RWPE2 (cell line): Measurements from ENCODE around the gene CYB561.

ENCODE experiments used
- ATAC-seq: fragments of 200-7000 bp; cut with Tn5 transposase; 3 replicates; pipeline ENCODE4 v1.9.1; 2021; ENCODE audit warnings: low read depth
- DNase-seq: peaks from one replicate; pipeline ENCODE4 v3.0.0-alpha.2; 2020; ENCODE audit warnings: low spot score
- H3K27ac ChIP-seq: fragments of 450-650 bp; 2 replicates; pipeline ENCODE4 v1.5.1; 2017; ENCODE audit warnings: mild to moderate bottlenecking; ENCODE audit not compliant: poor library complexity, severe bottlenecking
- H3K27me3 ChIP-seq: fragments of 250-450 bp; sonication (Bioruptor Pico); 2 replicates; pipeline ENCODE4 v1.5.1; 2021; ENCODE audit warnings: mild to moderate bottlenecking, moderate library complexity; ENCODE audit not compliant: insufficient read depth, poor library complexity, severe bottlenecking
- H3K36me3 ChIP-seq: fragments of 250-450 bp; sonication (Bioruptor Pico); 2 replicates; pipeline ENCODE4 v1.5.1; 2020; ENCODE audit warnings: low read depth, mild to moderate bottlenecking, moderate library complexity
- H3K4me1 ChIP-seq: fragments of 250-450 bp; sonication (Bioruptor Pico); 2 replicates; pipeline ENCODE4 v1.5.1; 2021; ENCODE audit warnings: mild to moderate bottlenecking, moderate library complexity; ENCODE audit not compliant: insufficient read depth, poor library complexity, severe bottlenecking
- H3K4me3 ChIP-seq: fragments of 250-450 bp; sonication (Bioruptor Pico); 2 replicates; pipeline ENCODE4 v1.5.1; 2021; ENCODE audit warnings: mild to moderate bottlenecking, moderate library complexity; ENCODE audit not compliant: severe bottlenecking
- H3K9me3 ChIP-seq: fragments of 250-450 bp; sonication (Bioruptor Pico); 2 replicates; pipeline ENCODE4 v1.5.1; 2021; ENCODE audit warnings: mild to moderate bottlenecking, moderate library complexity; ENCODE audit not compliant: severe bottlenecking
- TF ChIP-seq, protein P1 (sequence below): fragments of 450-650 bp; IDR thresholded peaks from one replicate; pipeline ENCODE4 v1.5.1; 2017; ENCODE audit warnings: mild to moderate bottlenecking, moderate library complexity; ENCODE audit not compliant: poor library complexity, severe bottlenecking

CYB561 gene

DNA sequence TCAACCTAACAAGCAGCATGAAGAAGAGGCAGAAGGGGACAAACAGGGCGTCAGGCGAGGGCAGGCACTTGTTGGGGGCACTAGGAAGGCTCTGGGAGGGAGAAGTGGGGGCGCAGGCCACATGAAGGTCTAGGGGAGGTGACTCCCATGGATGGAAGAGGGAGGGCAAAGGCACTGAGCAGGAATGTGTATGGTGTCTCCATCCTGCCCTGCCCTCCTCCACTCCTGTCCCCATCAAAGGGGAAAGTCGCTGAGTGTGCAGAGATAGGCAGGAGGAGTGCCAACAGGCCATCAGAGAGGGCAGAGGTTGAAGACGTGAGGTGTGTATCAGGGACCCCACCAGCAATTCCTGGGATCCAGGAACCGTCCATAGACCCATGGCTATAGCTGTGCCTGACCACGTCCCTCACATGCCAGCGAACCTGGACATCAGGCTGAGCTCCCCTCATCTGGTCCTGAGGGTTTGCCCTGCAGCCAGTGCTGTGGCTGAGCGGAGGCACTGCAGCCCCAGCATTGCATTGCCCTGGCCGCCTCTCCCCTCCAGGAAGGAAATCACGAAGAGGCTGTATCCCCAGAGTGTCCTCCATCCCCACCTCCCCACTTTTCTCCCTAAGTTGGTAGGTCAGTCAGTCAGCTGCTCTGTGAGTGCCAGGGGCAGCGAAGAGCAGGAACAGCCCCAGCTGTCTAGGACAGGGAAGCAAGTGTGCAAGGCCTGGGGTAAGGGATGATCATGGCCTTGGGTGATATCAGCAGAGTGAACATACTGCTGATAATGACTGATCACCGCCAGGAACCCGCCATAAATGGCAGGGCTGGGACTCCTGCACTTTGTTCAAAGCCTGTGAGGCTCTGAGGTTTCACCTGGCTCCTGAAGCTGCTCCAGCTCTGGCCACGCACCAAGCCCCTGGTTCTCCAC lies 6.2 kb upstream of the CYB561 start:
- Histone ChIP-seq H3K27ac (no peak overlapping the region), H3K27me3 (no peaks in the 10 kb centered on the region), H3K4me1 (peaks cover 6% of the 10 kb centered on the region), H3K36me3 (no peaks in the 10 kb centered on the region), H3K9me3 (no peaks in the 10 kb centered on the region), H3K4me3 (no peak overlapping the region)
- TF ChIP-seq, protein P1, sequence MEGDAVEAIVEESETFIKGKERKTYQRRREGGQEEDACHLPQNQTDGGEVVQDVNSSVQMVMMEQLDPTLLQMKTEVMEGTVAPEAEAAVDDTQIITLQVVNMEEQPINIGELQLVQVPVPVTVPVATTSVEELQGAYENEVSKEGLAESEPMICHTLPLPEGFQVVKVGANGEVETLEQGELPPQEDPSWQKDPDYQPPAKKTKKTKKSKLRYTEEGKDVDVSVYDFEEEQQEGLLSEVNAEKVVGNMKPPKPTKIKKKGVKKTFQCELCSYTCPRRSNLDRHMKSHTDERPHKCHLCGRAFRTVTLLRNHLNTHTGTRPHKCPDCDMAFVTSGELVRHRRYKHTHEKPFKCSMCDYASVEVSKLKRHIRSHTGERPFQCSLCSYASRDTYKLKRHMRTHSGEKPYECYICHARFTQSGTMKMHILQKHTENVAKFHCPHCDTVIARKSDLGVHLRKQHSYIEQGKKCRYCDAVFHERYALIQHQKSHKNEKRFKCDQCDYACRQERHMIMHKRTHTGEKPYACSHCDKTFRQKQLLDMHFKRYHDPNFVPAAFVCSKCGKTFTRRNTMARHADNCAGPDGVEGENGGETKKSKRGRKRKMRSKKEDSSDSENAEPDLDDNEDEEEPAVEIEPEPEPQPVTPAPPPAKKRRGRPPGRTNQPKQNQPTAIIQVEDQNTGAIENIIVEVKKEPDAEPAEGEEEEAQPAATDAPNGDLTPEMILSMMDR, result no peak
- DNase-seq (no peak), ATAC-seq (no peak)

DNA sequence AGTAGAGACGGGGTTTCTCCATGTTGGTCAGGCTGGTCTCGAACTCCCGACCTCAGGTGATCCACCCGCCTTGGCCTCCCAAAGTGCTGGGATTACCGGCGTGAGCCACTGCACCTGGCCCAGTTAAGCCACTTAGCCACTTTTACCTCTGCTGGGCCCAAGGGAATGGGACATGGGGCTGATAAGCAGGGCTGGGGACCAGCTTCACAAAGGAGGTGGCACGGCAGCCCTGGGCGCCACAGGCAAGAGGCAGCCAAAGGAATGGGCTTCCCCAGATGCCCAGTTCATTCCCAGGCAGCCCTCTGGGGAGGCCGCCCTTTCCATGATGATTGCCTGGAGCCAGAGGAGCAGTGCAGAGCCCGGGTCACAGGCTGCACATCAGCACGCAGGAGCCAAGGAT lies 5.0 kb upstream of the CYB561 start:
- H3K27ac ChIP-seq, result no peak overlapping the region
- TF ChIP-seq, protein P1, result no peak
- H3K36me3 ChIP-seq, result no peaks in the 10 kb centered on the region
- H3K4me1 ChIP-seq, result peaks cover 13% of the 10 kb centered on the region
- no peaks in the 10 kb centered on the region for H3K9me3 ChIP-seq
- no peak overlapping the region for H3K4me3 ChIP-seq
- H3K27me3 ChIP-seq, result no peaks in the 10 kb centered on the region
- DNase-seq, result no peak
- ATAC-seq, result no peak

- TF ChIP-seq, protein P1, result no peak
- no peak for DNase-seq
- Histone ChIP-seq H3K4me3 (no peak overlapping the region), H3K36me3 (no peaks in the 10 kb centered on the region), H3K27me3 (no peaks in the 10 kb centered on the region), H3K9me3 (no peaks in the 10 kb centered on the region), H3K27ac (no peak overlapping the region), H3K4me1 (peaks cover 13% of the 10 kb centered on the region)
- ATAC-seq, result no peak
Observed at GRCh38 chr17:63450551-63450950, 4.4 kb upstream of the CYB561 start.

- Histone ChIP-seq H3K9me3 (no peaks in the 10 kb centered on the region), H3K27ac (no peak overlapping the region), H3K36me3 (no peaks in the 10 kb centered on the region), H3K27me3 (no peaks in the 10 kb centered on the region), H3K4me1 (peaks cover 16% of the 10 kb centered on the region), H3K4me3 (no peak overlapping the region)
- ATAC-seq (no peak), DNase-seq (no peak)
- TF ChIP-seq, protein P1, result no peak
Observed at GRCh38 chr17:63448655-63449054, 2.5 kb upstream of the CYB561 start.

GRCh38 chr17:63447471-63448009 lies 1.4 kb upstream of the CYB561 start:
- ATAC-seq, result no peak
- H3K9me3 ChIP-seq, result no peaks in the 10 kb centered on the region
- H3K27ac ChIP-seq, result peak overlapping the region; percentile 61
- peaks cover 12% of the 10 kb centered on the region for H3K4me1 ChIP-seq
- no peaks in the 10 kb centered on the region for H3K27me3 ChIP-seq
- TF ChIP-seq, protein P1, result no peak
- H3K4me3 ChIP-seq, result no peak overlapping the region
- DNase-seq, result no peak
- no peaks in the 10 kb centered on the region for H3K36me3 ChIP-seq
